LNCAP (cell line): ENCODE results near the gene CASK.

Experiments
- CTCF ChIP-seq: fragments of 450-650 bp; IDR thresholded peaks from 2 replicates; pipeline ENCODE4 v1.5.1; 2017; ENCODE audit warnings: mild to moderate bottlenecking

Gene CASK

GRCh38 chrX:41759817-41760216 lies 163.5 kb downstream of the CASK start:
- TF ChIP-seq CTCF, result peak; percentile 59

- TF ChIP-seq CTCF, result no peak
These were observed 165.0 kb downstream of the CASK start for GRCh38 chrX:41758401-41758800.

GRCh38 chrX:41750716-41751115 lies 172.6 kb downstream of the CASK start:
- no peak for TF ChIP-seq CTCF

- no peak for TF ChIP-seq CTCF
These were observed 183.5 kb downstream of the CASK start for GRCh38 chrX:41739871-41740270.

GRCh38 chrX:41737065-41737464 lies 186.3 kb downstream of the CASK start:
- TF ChIP-seq CTCF, result no peak

- peak; percentile 32; the same call in 1 of the 2 replicates for TF ChIP-seq CTCF
These were observed 188.8 kb downstream of the CASK start for GRCh38 chrX:41734530-41734929.

- no peak for TF ChIP-seq CTCF
These were observed 189.4 kb downstream of the CASK start for GRCh38 chrX:41733939-41734338.

GRCh38 chrX:41732260-41732659 lies 191.1 kb downstream of the CASK start:
- no peak for TF ChIP-seq CTCF
